ENCODE results near the gene MAL. TPM values are rescaled to one million over a fixed set of nuclear protein-coding genes. Genes with fewer than 3 reads are reported as not detected.

Gene MAL
- total and polyA plus RNA-seq, 2 of the 8 experiments (the other 6 are each of a cell fraction or from before 2014, with no cell fraction given), result not detected

DNA sequence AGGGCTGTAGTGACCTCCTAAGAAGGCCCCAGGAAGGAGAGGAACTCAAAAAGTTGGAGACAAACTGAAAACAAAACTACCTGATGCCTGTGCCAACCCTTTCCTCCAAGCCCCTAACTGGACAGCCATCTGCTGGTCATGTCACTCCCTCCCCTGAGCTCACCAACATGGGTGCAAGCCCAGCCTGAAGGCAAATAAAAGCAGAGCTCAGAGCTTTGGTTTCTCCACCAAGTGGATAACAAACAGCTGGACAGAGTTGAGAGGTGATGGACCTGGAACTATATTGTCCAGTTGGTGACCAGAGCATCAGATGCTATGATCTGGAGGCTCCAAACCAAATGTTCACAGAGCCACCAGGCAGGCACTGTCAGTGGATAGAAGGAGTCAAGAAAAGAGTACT is 34.6 kb upstream of the MAL start (continued):
- no peak for TF ChIP-seq HDAC2 (IDR thresholded peaks at IDR 0.05; ENCODE audit: borderline replicate concordance in 1 of 2, low read depth in 2 of 2, low read length in 2 of 2)
- no peak for TF ChIP-seq POLR2AphosphoS5 (IDR thresholded peaks at IDR 0.05; ENCODE audit: low read depth, low read length)
- TF ChIP-seq PHF8 (conservative IDR thresholded peaks at IDR 0.05; ENCODE audit: low read depth, low read length), result no peak

All from H1 (cell line).